Panc1 (cell line): ENCODE data around the gene CCL28. TPM values are rescaled to one million over a fixed set of nuclear protein-coding genes. Genes with fewer than 3 reads are reported as not detected.

Source experiments
- ATAC-seq: fragments of 200-7000 bp; cut with Tn5 transposase; 2 replicates; pipeline ENCODE4 v1.9.1; 2020; ENCODE audit warnings: mild to moderate bottlenecking, moderate library complexity
- BruUV-seq: library from RNA; stranded (reverse); fragments of 400-500 nt; replicated peaks from 2 replicates; lab custom pipeline; 2021; lab: Mats Ljungman, UMichigan
- CTCF ChIA-PET: fragments of 300-600 bp; sonication (Branson Sonifier 250); formaldehyde crosslinking; loops from one replicate; lab custom pipeline; 2022; ENCODE audit warnings: antibody characterized with exemption; lab: Charles Lee
- POLR2A ChIA-PET: fragments of 300-600 bp; sonication (Branson Sonifier 250); formaldehyde crosslinking; loops from one replicate; lab custom pipeline; 2022; ENCODE audit warnings: antibody characterized with exemption; lab: Charles Lee
- DNase-seq: peaks from one replicate; pipeline ENCODE4 v3.0.0-alpha.2; 2010; ENCODE audit warnings: low read depth, low spot score
- H3K27ac ChIP-seq: 2 replicates; pipeline ENCODE4 v1.5.1; 2011; ENCODE audit warnings: mild to moderate bottlenecking, low read length, inconsistent platforms
- H3K27me3 ChIP-seq: fragments of 200-500 bp; sonication (Bioruptor generic); 2 replicates; pipeline ENCODE4 v1.6.0; 2014; ENCODE audit warnings: low read length, inconsistent platforms; ENCODE audit not compliant: control insufficient read depth, insufficient read depth
- H3K36me3 ChIP-seq: fragments of 200-500 bp; sonication (Bioruptor generic); 2 replicates; pipeline ENCODE4 v1.5.1; 2014; ENCODE audit warnings: inconsistent platforms, mild to moderate bottlenecking, low read length, moderate library complexity; ENCODE audit not compliant: control insufficient read depth, insufficient read depth
- H3K4me1 ChIP-seq: 2 replicates; pipeline ENCODE4 v1.5.1; 2011; ENCODE audit warnings: inconsistent platforms, mild to moderate bottlenecking, low read length, moderate library complexity; ENCODE audit not compliant: control insufficient read depth, insufficient read depth
- H3K4me3 ChIP-seq, 2 experiments: 2 replicates each; pipeline ENCODE4 v1.5.1; 2011 to 2012; ENCODE audit warnings: low read depth in 2 of 2, low read length in 2 of 2, mild to moderate bottlenecking in 2 of 2, inconsistent platforms in 1 of 2, moderate library complexity in 1 of 2
- H3K9me3 ChIP-seq: fragments of 200-500 bp; sonication (Bioruptor generic); 2 replicates; pipeline ENCODE4 v1.5.1; 2014; ENCODE audit warnings: low read depth, mild to moderate bottlenecking, inconsistent platforms, low read length, moderate library complexity; ENCODE audit not compliant: control insufficient read depth, insufficient read depth
- CTCF ChIP-seq: fragments of 450-650 bp; IDR thresholded peaks from 2 replicates; pipeline ENCODE4 v1.5.1; 2017; ENCODE audit warnings: mild to moderate bottlenecking
- POLR2AphosphoS5 ChIP-seq: IDR thresholded peaks from 2 replicates; pipeline ENCODE4 v1.6.1; 2012; ENCODE audit warnings: mild to moderate bottlenecking, low read depth, low read length, moderate library complexity
- SIN3A ChIP-seq: IDR thresholded peaks from 2 replicates; pipeline ENCODE4 v1.6.1; 2012; ENCODE audit warnings: low read depth, mild to moderate bottlenecking, low read length, moderate library complexity, borderline replicate concordance; ENCODE audit not compliant: insufficient read depth
- TCF7L2 ChIP-seq: IDR thresholded peaks from 2 replicates; pipeline ENCODE4 v1.6.1; 2011; ENCODE audit warnings: mild to moderate bottlenecking, low read depth, low read length, inconsistent platforms
- in situ Hi-C: cut with HindIII; loops from 2 replicates; pipeline ENCODE4 v1.10.0; 2016; ENCODE audit warnings: low sequenced_read_pairs, low pct_unique_long_range_greater_than_20kb
- intact Hi-C: fragments of 100-400 bp; cut with micrococcal nuclease; formaldehyde crosslinking; loops from one replicate; pipeline ENCODE4 v1.10.0; 2022; ENCODE audit not compliant: unreplicated experiment
- total RNA-seq: library from RNA; stranded (reverse); gene quantifications from one replicate; pipeline ENCODE4 v1.2.1, GENCODE V29; 2021; ENCODE audit not compliant: unreplicated experiment
- TF ChIP-seq, protein P1 (sequence below), 2 experiments: IDR thresholded peaks; 2 replicates each; pipeline ENCODE4 v1.6.1; 2011 to 2012; ENCODE audit warnings: low read depth in 2 of 2, control low read depth in 1 of 2, low read length in 1 of 2, mild to moderate bottlenecking in 1 of 2, moderate library complexity in 1 of 2; ENCODE audit not compliant: insufficient read depth in 1 of 2

The CCL28 gene
- total RNA-seq, 1 experiment from 2014 or later: 5.8 TPM

GRCh38 chr5:43354774-43355173 is 57.4 kb downstream of the CCL28 start:
- no TSS peak for BruUV-seq

DNA sequence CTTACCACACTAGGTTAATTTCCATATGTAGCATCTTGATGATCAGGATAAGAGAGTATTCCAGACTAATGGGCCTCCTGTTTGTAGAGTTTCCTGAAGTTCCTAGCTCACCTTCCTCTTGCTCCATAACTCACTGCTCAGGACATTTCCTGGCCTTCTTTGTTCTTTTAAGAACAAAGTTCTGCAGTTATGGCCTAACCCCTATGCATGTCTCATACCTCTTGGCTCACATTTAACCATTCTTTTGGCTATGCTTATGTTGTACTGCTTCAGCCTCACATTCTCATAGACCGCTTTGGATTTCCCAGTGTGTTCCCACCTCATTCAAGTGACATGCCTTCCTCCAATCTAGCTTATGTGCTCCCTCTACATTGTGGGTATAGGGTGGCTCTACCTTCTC is 58.5 kb downstream of the CCL28 start:
- intact Hi-C loops: no loop called here
- BruUV-seq: no TSS peak
- TF ChIP-seq POLR2AphosphoS5 (no peak), CTCF (no peak), SIN3A (no peak), TCF7L2 (no peak)
- TF ChIP-seq, protein P1, sequence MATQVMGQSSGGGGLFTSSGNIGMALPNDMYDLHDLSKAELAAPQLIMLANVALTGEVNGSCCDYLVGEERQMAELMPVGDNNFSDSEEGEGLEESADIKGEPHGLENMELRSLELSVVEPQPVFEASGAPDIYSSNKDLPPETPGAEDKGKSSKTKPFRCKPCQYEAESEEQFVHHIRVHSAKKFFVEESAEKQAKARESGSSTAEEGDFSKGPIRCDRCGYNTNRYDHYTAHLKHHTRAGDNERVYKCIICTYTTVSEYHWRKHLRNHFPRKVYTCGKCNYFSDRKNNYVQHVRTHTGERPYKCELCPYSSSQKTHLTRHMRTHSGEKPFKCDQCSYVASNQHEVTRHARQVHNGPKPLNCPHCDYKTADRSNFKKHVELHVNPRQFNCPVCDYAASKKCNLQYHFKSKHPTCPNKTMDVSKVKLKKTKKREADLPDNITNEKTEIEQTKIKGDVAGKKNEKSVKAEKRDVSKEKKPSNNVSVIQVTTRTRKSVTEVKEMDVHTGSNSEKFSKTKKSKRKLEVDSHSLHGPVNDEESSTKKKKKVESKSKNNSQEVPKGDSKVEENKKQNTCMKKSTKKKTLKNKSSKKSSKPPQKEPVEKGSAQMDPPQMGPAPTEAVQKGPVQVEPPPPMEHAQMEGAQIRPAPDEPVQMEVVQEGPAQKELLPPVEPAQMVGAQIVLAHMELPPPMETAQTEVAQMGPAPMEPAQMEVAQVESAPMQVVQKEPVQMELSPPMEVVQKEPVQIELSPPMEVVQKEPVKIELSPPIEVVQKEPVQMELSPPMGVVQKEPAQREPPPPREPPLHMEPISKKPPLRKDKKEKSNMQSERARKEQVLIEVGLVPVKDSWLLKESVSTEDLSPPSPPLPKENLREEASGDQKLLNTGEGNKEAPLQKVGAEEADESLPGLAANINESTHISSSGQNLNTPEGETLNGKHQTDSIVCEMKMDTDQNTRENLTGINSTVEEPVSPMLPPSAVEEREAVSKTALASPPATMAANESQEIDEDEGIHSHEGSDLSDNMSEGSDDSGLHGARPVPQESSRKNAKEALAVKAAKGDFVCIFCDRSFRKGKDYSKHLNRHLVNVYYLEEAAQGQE (IDR thresholded peaks at IDR 0.05; ENCODE audit: insufficient read depth in 1 of 2, low read depth in 2 of 2, low read length in 1 of 2): no peak
- in situ Hi-C loops: no loop called here
- POLR2A ChIA-PET: no interaction called here
- H3K27ac ChIP-seq: no peak overlapping the region
- CTCF ChIA-PET: no interaction called here
- no peak overlapping the region for H3K4me3 ChIP-seq
- ATAC-seq (no peak), DNase-seq (no peak)
- H3K9me3 ChIP-seq: no peaks in the 10 kb centered on the region
- peaks cover 9% of the 10 kb centered on the region; the same call in 1 of the 2 replicates for H3K27me3 ChIP-seq
- no peaks in the 10 kb centered on the region for H3K36me3 ChIP-seq
- H3K4me1 ChIP-seq: no peaks in the 10 kb centered on the region

More at GRCh38 chr5:43354774-43355173, 57.4 kb downstream of the CCL28 start:
- CTCF ChIA-PET: no interaction called here
- Histone ChIP-seq H3K27ac (no peak overlapping the region), H3K36me3 (no peaks in the 10 kb centered on the region), H3K9me3 (no peaks in the 10 kb centered on the region), H3K27me3 (peaks cover 9% of the 10 kb centered on the region; the same call in 1 of the 2 replicates), H3K4me3 (no peak overlapping the region), H3K4me1 (no peaks in the 10 kb centered on the region)
- DNase-seq: no peak
- intact Hi-C loops (no loop called here), in situ Hi-C loops (no loop called here)
- POLR2A ChIA-PET: no interaction called here
- TF ChIP-seq POLR2AphosphoS5 (no peak), CTCF (no peak), TCF7L2 (no peak), SIN3A (no peak)
- TF ChIP-seq, protein P1 (IDR thresholded peaks at IDR 0.05; ENCODE audit: insufficient read depth in 1 of 2, low read depth in 2 of 2, low read length in 1 of 2): no peak
- no peak for ATAC-seq
